ENCODE data around the gene RCN2. TPM values are rescaled to one million over a fixed set of nuclear protein-coding genes. Genes with fewer than 3 reads are reported as not detected.

RCN2 gene
- polyA plus RNA-seq, 1 experiment: 30.8 TPM

- Histone ChIP-seq H3K36me3 (ENCODE audit: control insufficient read depth, insufficient read depth, low read length) (peaks cover 3% of the 10 kb centered on the region), H3K27me3 (ENCODE audit: control insufficient read depth, insufficient read depth, low read length) (no peaks in the 10 kb centered on the region), H3K4me3 (ENCODE audit: low read depth, low read length) (no peak overlapping the region)
- ChIA-PET CTCF (interaction anchor here (1.1 to 1.6 kb wide), 2 partner anchors 9 to 13 kb away, joined by 4 to 5 read pairs; no protein-coding TSS in a partner anchor), POLR2A (no interaction called here)
- no peak for DNase-seq (ENCODE audit: low read depth)
- no peak for TF ChIP-seq CTCF (IDR thresholded peaks at IDR 0.05; ENCODE audit: insufficient read depth, low read depth, low read length)
These were observed 19.7 kb downstream of the RCN2 start for GRCh38 chr15:76951220-76951619.

DNA sequence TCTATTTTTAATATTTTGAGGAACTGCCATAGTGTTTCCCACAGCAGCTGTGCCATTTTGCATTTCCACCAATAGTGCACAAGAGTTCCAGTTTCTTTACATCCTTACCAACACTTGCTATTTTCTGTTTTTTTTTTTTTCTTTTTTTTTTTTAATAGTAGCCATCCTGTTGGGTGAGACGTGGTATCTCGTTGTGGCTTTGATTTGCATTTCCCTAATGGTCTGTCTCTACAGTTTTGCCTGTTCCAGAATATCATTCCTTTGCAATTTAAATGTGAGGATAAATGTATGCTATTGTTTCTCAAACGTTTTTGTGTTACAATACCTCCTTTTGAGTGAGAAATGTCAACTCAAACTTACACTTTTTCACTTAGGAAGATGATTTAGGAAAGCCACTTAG, 22.4 kb downstream of the RCN2 start:
- TF ChIP-seq CTCF (IDR thresholded peaks at IDR 0.05; ENCODE audit: insufficient read depth, low read depth, low read length): no peak
- Histone ChIP-seq H3K36me3 (ENCODE audit: control insufficient read depth, insufficient read depth, low read length) (peaks cover 3% of the 10 kb centered on the region; the same call in 1 of the 2 replicates), H3K27me3 (ENCODE audit: control insufficient read depth, insufficient read depth, low read length) (no peaks in the 10 kb centered on the region), H3K4me3 (ENCODE audit: low read depth, low read length) (no peak overlapping the region)
- ChIA-PET CTCF (interaction anchor here (0.6 to 1.3 kb wide), 4 partner anchors 12 to 921 kb away, joined by 3 to 6 read pairs (median 4); no protein-coding TSS in a partner anchor), POLR2A (no interaction called here)
- no peak for DNase-seq (ENCODE audit: low read depth)

DNA sequence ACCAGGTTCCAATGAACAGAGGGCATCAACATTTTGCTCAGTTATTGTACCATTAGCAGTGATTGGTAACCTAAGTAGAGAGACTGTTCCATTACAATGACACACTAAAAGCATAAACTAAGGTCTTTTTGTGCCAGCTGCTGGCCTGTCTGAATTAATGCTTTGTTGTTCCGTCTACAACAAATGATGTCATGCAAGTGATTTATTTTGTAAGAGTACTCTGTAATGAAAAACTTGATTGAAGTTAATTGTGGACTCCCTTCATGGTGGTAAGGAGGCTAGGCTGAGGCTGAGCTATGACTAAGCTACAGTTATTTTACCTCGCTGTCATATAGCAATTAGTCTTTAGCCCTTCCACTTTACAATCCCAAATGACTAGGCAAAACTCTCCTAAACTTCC, 23.2 kb downstream of the RCN2 start:
- no peak overlapping the region for H3K4me3 ChIP-seq (ENCODE audit: low read depth, low read length)
- peaks cover 2% of the 10 kb centered on the region; the same call in 1 of the 2 replicates for H3K36me3 ChIP-seq (ENCODE audit: control insufficient read depth, insufficient read depth, low read length)
- no peaks in the 10 kb centered on the region for H3K27me3 ChIP-seq (ENCODE audit: control insufficient read depth, insufficient read depth, low read length)
- ChIA-PET POLR2A (interaction anchor here (0.7 kb wide), 1 partner anchor 10 kb away, joined by 5 read pairs; no protein-coding TSS in a partner anchor), CTCF (interaction anchor here (0.6 to 1.3 kb wide), 7 partner anchors 9 to 921 kb away, joined by 3 to 6 read pairs (median 3); no protein-coding TSS in a partner anchor)
- no peak for DNase-seq (ENCODE audit: low read depth)
- no peak for TF ChIP-seq CTCF (IDR thresholded peaks at IDR 0.05; ENCODE audit: insufficient read depth, low read depth, low read length)

DNA sequence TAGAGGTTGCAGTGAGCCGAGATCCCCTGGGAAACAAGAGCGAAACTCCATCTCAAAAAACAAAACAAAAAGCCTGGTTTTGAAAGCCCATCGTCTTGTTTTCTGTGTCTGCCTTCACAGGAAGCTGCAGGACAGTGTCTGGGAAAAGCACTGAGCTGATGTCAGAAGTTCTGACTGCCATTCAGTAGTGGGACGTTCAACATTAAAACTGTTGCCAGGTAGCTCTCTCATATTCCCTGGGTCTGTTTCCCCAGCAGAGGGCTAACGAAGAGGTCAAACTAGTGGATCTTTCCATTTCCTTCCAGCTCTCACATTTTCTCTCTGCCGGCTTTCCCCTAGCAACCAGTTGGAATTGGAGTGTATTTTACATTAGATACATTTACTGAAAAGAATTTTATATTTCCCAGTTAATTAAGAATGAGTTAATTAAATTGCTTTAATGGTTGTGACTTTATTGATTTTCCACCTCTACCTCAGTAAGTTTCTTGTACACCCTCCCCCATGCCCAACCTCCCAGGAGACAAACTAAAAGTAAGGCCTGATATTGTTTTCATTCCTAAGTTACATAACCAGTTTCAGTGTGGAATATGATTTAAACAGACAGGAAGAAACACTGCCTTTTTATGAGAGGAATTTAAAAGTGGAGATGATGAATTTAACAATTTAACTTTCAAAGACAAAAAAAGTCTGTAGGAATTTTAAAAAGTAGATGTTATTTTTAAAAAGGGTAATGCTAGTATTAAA, 29.9 kb downstream of the RCN2 start:
- Histone ChIP-seq H3K27me3 (ENCODE audit: control insufficient read depth, insufficient read depth, low read length) (peaks cover 9% of the 10 kb centered on the region), H3K36me3 (ENCODE audit: control insufficient read depth, insufficient read depth, low read length) (no peaks in the 10 kb centered on the region), H3K4me3 (ENCODE audit: low read depth, low read length) (no peak overlapping the region)
- DNase-seq (ENCODE audit: low read depth): no peak
- no peak for TF ChIP-seq CTCF (IDR thresholded peaks at IDR 0.05; ENCODE audit: insufficient read depth, low read depth, low read length)
- ChIA-PET POLR2A (interaction anchor here (0.6 kb wide), 1 partner anchor 624 kb away, joined by 7 read pairs; no protein-coding TSS in a partner anchor), CTCF (interaction anchor here (0.7 to 1.5 kb wide), 3 partner anchors 12 to 88 kb away, joined by 3 read pairs; no protein-coding TSS in a partner anchor)

DNA sequence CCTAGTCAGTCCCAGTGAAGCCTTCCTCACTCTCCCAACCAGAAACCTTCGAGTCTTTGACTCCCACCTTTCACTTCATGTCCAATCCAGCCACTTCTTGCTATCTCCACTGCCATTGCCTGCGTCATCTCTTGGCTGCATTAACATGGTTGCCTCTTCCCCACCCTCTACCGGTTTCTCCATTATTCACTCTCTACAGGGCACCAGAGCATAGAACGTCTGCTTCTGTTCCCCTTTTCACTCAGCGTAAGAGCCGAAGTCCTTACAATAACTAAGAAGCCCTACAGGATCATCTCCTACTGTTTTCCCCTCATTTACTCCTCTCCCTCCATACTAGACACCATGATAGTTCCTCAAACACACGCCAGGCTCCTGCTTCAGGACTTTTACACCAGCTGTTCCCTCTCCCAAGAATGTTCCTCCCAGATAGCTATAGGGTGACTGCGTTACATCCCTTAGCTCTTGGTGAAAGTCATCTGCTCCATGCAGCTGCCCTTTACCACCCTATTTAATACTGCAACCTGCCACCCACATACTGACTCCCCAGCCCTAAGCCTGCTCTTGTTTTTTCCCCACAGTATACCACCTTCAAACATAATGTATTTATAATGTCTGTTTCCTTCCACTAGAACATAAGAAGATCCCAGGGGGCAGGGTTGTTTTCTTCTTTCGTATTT, 30.9 kb downstream of the RCN2 start:
- Histone ChIP-seq H3K27me3 (ENCODE audit: control insufficient read depth, insufficient read depth, low read length) (peaks cover 15% of the 10 kb centered on the region), H3K4me3 (ENCODE audit: low read depth, low read length) (no peak overlapping the region), H3K36me3 (ENCODE audit: control insufficient read depth, insufficient read depth, low read length) (no peaks in the 10 kb centered on the region)
- POLR2A ChIA-PET: no interaction called here
- no peak for DNase-seq (ENCODE audit: low read depth)
- no peak for TF ChIP-seq CTCF (IDR thresholded peaks at IDR 0.05; ENCODE audit: insufficient read depth, low read depth, low read length)
- CTCF ChIA-PET: interaction anchor here (0.7 to 1.9 kb wide), 3 partner anchors 11 to 87 kb away, joined by 3 to 8 read pairs (median 3); no protein-coding TSS in a partner anchor

All from BJ (cell line).